Measurements from ENCODE around the gene CLOCK. TPM values are rescaled to one million over a fixed set of nuclear protein-coding genes. Genes with fewer than 3 reads are reported as not detected.

CLOCK gene
- total RNA-seq, 2 donors from 2014 or later: 11.8 to 14.5 TPM

- H3K27me3 Mint-ChIP-seq: no peaks in the 10 kb centered on the region
- H3K9me3 Mint-ChIP-seq: no peaks in the 10 kb centered on the region
- no peak overlapping the region for H3K4me3 Mint-ChIP-seq
- peaks cover 4% of the 10 kb centered on the region for H3K36me3 Mint-ChIP-seq
- DNase-seq (ENCODE audit: low spot score): no peak
- ATAC-seq: no peak
- H3K27ac Mint-ChIP-seq: no peak overlapping the region
- H3K4me1 Mint-ChIP-seq (ENCODE audit: low read depth in 2 of 2): peaks cover 7 to 17% of the 10 kb centered on the region in 2 donors
Measured at GRCh38 chr4:55530167-55530566, 16.5 kb downstream of the CLOCK start.

DNA sequence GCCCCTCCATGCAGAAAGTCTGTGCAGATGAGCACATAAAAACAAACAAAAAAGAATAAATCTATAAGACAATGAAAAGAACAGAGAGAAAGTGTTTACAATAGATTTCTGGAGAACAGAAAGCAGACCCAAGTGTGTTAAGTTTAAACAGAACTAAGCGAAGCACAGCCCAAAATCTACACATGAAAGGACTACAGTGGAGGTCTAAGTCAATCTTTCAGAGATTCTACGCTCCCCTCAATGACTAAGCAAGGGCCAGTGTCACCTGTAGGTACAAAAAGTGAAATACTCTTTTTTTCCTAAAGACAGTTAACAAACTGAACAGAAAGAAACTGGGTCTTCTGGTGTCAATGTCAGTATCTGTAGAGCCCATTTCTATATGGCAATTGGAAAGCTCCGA is 18.2 kb downstream of the CLOCK start:
- Mint-ChIP-seq H3K27ac (no peak overlapping the region), H3K9me3 (no peaks in the 10 kb centered on the region), H3K36me3 (peaks cover 4% of the 10 kb centered on the region), H3K4me3 (no peak overlapping the region), H3K27me3 (no peaks in the 10 kb centered on the region), H3K4me1 (ENCODE audit: low read depth in 2 of 2) (peaks cover 7 to 13% of the 10 kb centered on the region in 2 donors)
- DNase-seq (ENCODE audit: low spot score) (no peak), ATAC-seq (no peak)

GRCh38 chr4:55524844-55525571 is 21.7 kb downstream of the CLOCK start:
- H3K9me3 Mint-ChIP-seq: no peaks in the 10 kb centered on the region
- no peaks in the 10 kb centered on the region for H3K27me3 Mint-ChIP-seq
- H3K27ac Mint-ChIP-seq: no peak overlapping the region
- no peaks in the 10 kb centered on the region for H3K36me3 Mint-ChIP-seq
- ATAC-seq (no peak), DNase-seq (ENCODE audit: low spot score) (no peak)
- H3K4me1 Mint-ChIP-seq (ENCODE audit: low read depth in 2 of 2): peaks cover 12% of the 10 kb centered on the region in 2 donors
- H3K4me3 Mint-ChIP-seq: no peak overlapping the region

DNA sequence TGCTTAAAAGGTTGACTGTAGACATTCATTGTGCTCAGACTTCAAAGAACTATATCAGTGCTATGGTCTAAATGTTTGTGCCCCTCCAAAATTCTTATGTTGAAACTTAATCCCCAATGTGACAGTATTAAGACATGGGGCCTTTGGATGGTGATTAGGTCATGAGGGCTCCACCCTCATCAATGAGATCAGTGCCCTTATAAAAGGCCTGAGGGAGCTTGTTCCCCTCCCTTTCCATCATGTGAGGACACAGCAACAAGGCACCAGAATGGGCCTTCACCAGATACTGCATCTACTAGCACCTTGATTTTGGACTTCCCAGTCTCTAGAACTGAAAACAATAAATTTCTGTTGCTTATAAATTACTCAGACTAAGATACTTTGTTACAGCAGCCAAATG is 28.3 kb downstream of the CLOCK start:
- Mint-ChIP-seq H3K4me1 (ENCODE audit: low read depth in 2 of 2) (peaks cover 12 to 13% of the 10 kb centered on the region in 2 donors), H3K27ac (peak overlapping the region in 1 of 2 donors; percentile 5), H3K36me3 (no peaks in the 10 kb centered on the region), H3K9me3 (no peaks in the 10 kb centered on the region), H3K4me3 (no peak overlapping the region), H3K27me3 (no peaks in the 10 kb centered on the region)
- DNase-seq (ENCODE audit: low spot score) (no peak), ATAC-seq (no peak)

DNA sequence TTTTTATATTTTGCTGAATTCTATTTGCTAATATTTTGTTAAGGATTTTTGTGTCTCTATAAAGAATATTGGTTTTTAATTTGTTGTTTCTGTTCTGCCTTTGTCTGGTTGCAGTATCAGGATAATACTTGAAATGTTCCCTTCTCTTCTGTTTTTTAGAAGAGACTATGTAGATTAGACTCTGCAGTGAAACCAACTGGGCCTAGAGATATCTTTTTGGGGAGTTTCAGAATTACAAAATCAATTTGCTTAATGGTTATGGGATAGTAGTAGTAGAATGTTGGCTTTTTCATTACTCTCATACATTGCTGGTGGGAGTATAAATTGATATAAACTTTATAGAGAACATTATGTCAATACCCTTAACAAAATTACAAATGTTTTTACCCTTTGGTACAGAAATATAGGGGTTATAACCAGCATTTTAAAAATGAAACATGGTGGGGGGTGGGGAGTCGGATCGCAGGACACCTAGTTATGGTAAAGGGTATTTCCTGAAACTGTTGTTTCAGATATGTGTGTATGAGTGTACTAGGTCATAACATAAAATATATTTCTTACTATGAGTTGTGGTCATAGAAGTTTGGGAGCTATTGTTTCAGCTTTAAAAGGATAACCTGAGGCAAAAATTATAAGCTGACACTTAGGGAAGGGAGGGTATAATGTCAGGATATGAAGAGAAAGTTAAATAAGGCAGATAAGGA is 29.0 kb downstream of the CLOCK start:
- peak overlapping the region; percentile 59 for H3K4me3 Mint-ChIP-seq
- peaks cover 11 to 12% of the 10 kb centered on the region in 2 donors for H3K4me1 Mint-ChIP-seq (ENCODE audit: low read depth in 2 of 2)
- peak overlapping the region in 1 of 2 donors; percentile 5 for H3K27ac Mint-ChIP-seq
- no peaks in the 10 kb centered on the region for H3K9me3 Mint-ChIP-seq
- ATAC-seq (peak in 1 of 2 donors; percentile 56), DNase-seq (ENCODE audit: low spot score) (no peak)
- H3K27me3 Mint-ChIP-seq: no peaks in the 10 kb centered on the region
- H3K36me3 Mint-ChIP-seq: no peaks in the 10 kb centered on the region

DNA sequence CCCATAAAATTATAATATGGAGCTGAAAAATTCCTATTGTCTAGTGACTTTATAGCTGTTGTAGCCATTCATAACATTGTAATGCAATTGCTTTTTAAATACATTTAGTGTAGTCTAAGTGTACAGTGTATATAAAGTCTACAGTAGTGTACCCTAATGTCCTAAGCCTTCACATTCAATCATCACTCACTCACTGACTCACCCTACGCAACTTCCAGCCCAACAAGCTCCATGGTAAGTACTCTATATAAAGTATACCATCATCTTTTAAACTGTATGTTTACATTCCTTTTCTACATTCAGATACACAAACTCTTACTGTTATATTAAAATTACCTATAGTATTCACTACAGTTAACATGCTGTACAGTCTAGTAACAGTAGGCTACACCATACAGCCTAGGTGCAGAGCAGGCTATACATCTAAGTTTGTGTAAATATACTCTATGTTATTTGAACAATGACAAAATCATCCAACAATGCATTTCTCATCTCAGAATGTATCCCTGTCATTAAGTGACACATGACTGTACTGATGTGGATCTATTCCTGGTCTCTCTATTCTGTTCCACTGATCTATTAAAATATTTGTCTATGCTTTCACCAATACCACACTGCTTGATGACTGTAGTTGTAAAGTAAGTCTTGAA is 33.7 kb downstream of the CLOCK start:
- H3K9me3 Mint-ChIP-seq: no peaks in the 10 kb centered on the region
- no peaks in the 10 kb centered on the region for H3K36me3 Mint-ChIP-seq
- H3K27me3 Mint-ChIP-seq: no peaks in the 10 kb centered on the region
- DNase-seq (ENCODE audit: low spot score) (no peak), ATAC-seq (no peak)
- no peak overlapping the region for H3K27ac Mint-ChIP-seq
- peaks cover 18 to 22% of the 10 kb centered on the region in 2 donors for H3K4me1 Mint-ChIP-seq (ENCODE audit: low read depth in 2 of 2)
- H3K4me3 Mint-ChIP-seq: no peak overlapping the region

DNA sequence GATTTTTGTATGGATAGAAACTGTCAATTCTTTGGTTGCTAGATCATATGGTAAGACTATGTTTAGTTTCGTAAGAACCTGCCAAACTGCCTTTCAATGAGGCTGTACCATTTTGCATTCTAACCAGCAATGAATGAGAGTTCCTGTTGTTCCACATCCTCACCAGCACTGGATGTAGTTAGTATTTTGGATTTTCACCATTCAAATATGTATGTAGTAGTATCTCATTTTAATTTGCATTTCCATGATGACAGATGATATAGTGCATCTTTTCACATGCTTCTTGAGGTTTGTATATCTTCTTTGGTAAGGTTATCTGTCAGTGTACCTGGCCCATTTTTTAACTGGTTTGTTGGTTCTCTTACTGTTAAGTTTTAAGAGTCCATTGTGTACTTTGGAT is 34.6 kb downstream of the CLOCK start:
- Mint-ChIP-seq H3K4me1 (ENCODE audit: low read depth in 2 of 2) (peaks cover 12 to 19% of the 10 kb centered on the region in 2 donors), H3K27ac (no peak overlapping the region), H3K9me3 (no peaks in the 10 kb centered on the region), H3K36me3 (no peaks in the 10 kb centered on the region), H3K27me3 (no peaks in the 10 kb centered on the region), H3K4me3 (no peak overlapping the region)
- no peak for DNase-seq (ENCODE audit: low spot score)
- ATAC-seq: no peak

DNA sequence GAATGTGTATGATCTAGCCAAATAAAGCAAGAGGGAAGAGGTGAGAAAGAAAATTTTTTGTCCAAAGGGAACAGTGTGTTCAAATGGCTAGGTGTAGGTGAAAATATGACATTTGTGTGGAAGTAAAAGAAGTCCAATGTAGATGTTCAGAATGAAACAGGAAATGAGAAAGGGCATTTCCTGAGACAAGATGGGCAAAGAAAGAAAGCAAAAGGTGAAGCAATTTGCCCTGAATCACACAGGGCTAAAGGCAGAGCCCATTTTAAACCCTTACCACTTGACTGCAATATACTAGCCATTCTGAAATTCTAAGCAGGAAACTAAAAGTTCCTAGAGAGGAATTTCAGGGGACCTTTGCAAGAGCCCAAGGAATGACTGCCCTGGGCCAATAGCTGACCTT is 36.0 kb downstream of the CLOCK start:
- ATAC-seq: peak in 1 of 2 donors; percentile 52
- Mint-ChIP-seq H3K4me1 (ENCODE audit: low read depth in 2 of 2) (peaks cover 12 to 16% of the 10 kb centered on the region in 2 donors), H3K27me3 (no peaks in the 10 kb centered on the region), H3K36me3 (no peaks in the 10 kb centered on the region), H3K9me3 (no peaks in the 10 kb centered on the region), H3K4me3 (peak overlapping the region; percentile 26), H3K27ac (no peak overlapping the region)
- no peak for DNase-seq (ENCODE audit: low spot score)

DNA sequence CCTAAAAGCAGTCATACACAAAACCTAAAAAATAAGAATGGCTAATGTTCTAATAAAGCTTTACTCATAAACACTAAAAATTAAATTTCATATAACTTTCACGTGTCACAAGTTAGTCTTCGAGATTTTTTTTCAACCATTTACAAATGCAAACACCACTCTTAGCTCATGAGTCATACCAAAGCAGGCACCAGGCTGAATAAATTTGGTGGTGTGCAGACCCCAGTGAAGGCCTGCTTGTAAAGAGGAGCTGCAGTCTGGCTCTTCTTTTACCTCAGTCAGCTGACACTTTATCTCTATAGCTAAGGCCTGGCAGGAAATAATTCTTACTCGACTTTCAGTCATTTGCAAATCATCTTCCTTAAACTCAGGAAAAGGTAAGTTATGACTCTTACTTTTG is 37.4 kb downstream of the CLOCK start:
- H3K36me3 Mint-ChIP-seq: no peaks in the 10 kb centered on the region
- no peaks in the 10 kb centered on the region for H3K27me3 Mint-ChIP-seq
- H3K27ac Mint-ChIP-seq: no peak overlapping the region
- H3K9me3 Mint-ChIP-seq: no peaks in the 10 kb centered on the region
- no peak overlapping the region for H3K4me3 Mint-ChIP-seq
- no peak for DNase-seq (ENCODE audit: low spot score)
- peaks cover 12 to 16% of the 10 kb centered on the region in 2 donors for H3K4me1 Mint-ChIP-seq (ENCODE audit: low read depth in 2 of 2)
- no peak for ATAC-seq

GRCh38 chr4:55507612-55508011 is 39.1 kb downstream of the CLOCK start:
- Mint-ChIP-seq H3K27ac (no peak overlapping the region), H3K27me3 (no peaks in the 10 kb centered on the region), H3K4me1 (ENCODE audit: low read depth in 2 of 2) (peaks cover 17 to 19% of the 10 kb centered on the region in 2 donors), H3K9me3 (no peaks in the 10 kb centered on the region), H3K36me3 (no peaks in the 10 kb centered on the region), H3K4me3 (no peak overlapping the region)
- DNase-seq (ENCODE audit: low spot score) (no peak), ATAC-seq (no peak)

DNA sequence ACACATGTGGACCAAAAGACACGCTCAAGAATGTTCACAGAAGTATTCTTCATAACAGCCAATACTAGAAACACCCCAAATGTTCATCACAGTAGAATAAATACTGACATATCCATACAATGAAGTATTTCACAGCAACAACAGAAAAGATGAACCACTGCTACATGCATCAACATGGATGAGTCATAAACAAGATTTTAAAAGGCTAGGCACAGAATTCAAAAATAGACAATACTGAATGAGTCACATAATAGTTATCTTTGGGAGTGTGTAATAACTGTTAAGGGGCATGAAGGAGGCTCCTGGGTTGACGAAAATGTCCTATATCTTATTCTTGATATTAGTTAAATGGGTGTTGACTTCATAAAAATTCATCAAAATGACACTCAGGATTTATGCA is 43.5 kb downstream of the CLOCK start:
- Mint-ChIP-seq H3K27ac (no peak overlapping the region), H3K4me3 (no peak overlapping the region), H3K9me3 (no peaks in the 10 kb centered on the region), H3K36me3 (no peaks in the 10 kb centered on the region), H3K4me1 (ENCODE audit: low read depth in 2 of 2) (peaks cover 3 to 5% of the 10 kb centered on the region in 2 donors), H3K27me3 (no peaks in the 10 kb centered on the region)
- DNase-seq (ENCODE audit: low spot score) (no peak), ATAC-seq (peak in 1 of 2 donors; percentile 24)

GRCh38 chr4:55500072-55500471 is 46.6 kb downstream of the CLOCK start:
- no peak overlapping the region for H3K4me3 Mint-ChIP-seq
- H3K27ac Mint-ChIP-seq: no peak overlapping the region
- peaks cover 9 to 10% of the 10 kb centered on the region in 2 donors for H3K4me1 Mint-ChIP-seq (ENCODE audit: low read depth in 2 of 2)
- DNase-seq (ENCODE audit: low spot score): no peak
- peaks cover 5% of the 10 kb centered on the region for H3K36me3 Mint-ChIP-seq
- no peaks in the 10 kb centered on the region for H3K9me3 Mint-ChIP-seq
- no peaks in the 10 kb centered on the region for H3K27me3 Mint-ChIP-seq
- ATAC-seq: no peak

- DNase-seq (ENCODE audit: low spot score) (no peak), ATAC-seq (no peak)
- H3K4me3 Mint-ChIP-seq: no peak overlapping the region
- no peaks in the 10 kb centered on the region for H3K9me3 Mint-ChIP-seq
- H3K36me3 Mint-ChIP-seq: peaks cover 8% of the 10 kb centered on the region
- H3K27ac Mint-ChIP-seq: no peak overlapping the region
- H3K27me3 Mint-ChIP-seq: no peaks in the 10 kb centered on the region
- peaks cover 9 to 12% of the 10 kb centered on the region in 2 donors for H3K4me1 Mint-ChIP-seq (ENCODE audit: low read depth in 2 of 2)
Measured at GRCh38 chr4:55499495-55499894, 47.2 kb downstream of the CLOCK start.

GRCh38 chr4:55498051-55498450 is 48.7 kb downstream of the CLOCK start:
- Mint-ChIP-seq H3K9me3 (no peaks in the 10 kb centered on the region), H3K27ac (no peak overlapping the region), H3K4me1 (ENCODE audit: low read depth in 2 of 2) (peaks cover 7 to 10% of the 10 kb centered on the region in 2 donors), H3K4me3 (no peak overlapping the region), H3K36me3 (peaks cover 8% of the 10 kb centered on the region), H3K27me3 (no peaks in the 10 kb centered on the region)
- DNase-seq (ENCODE audit: low spot score): no peak
- ATAC-seq: no peak

Data from natural killer cell treated with Interleukin-12 subunit alpha and Interleukin-12 subunit beta and Interleukin-15 and Interleukin-18, amount 100 ng/mL, for 72 hours (primary cell).